CD8-positive, alpha-beta memory T cell (primary cell): Measurements from ENCODE around the gene DSCAML1. TPM values are rescaled to one million over a fixed set of nuclear protein-coding genes. Genes with fewer than 3 reads are reported as not detected.

ENCODE experiments used
- CTCF ChIA-PET: fragments of 350-600 bp; sonication (Branson Sonifier 250); formaldehyde crosslinking; loops from one replicate; lab custom pipeline; 2021; ENCODE audit warnings: antibody characterized with exemption; lab: Charles Lee
- POLR2A ChIA-PET: fragments of 350-600 bp; sonication (Branson Sonifier 250); formaldehyde crosslinking; loops from one replicate; lab custom pipeline; 2021; ENCODE audit warnings: antibody characterized with exemption; lab: Charles Lee
- DNase-seq, 5 donors: peaks; one replicate each; pipeline versions ENCODE4 v3.0.0 to v3.0.0-alpha.2; 2020 to 2022; ENCODE audit warnings: mixed read lengths in 1 of 5
- H3K27ac ChIP-seq: one replicate; pipeline ENCODE4 v1.7.0; 2013; ENCODE audit warnings: low read depth, mild to moderate bottlenecking, low read length, moderate library complexity
- H3K27me3 ChIP-seq: 2 replicates; pipeline ENCODE4 v1.7.0; 2013; ENCODE audit warnings: low read length, mild to moderate bottlenecking; ENCODE audit not compliant: insufficient read depth, poor library complexity, severe bottlenecking
- H3K36me3 ChIP-seq: 2 replicates; pipeline ENCODE4 v1.7.0; 2013; ENCODE audit warnings: mild to moderate bottlenecking, low read length, moderate library complexity; ENCODE audit not compliant: insufficient read depth
- H3K4me1 ChIP-seq: 2 replicates; pipeline ENCODE4 v1.7.0; 2013; ENCODE audit warnings: mild to moderate bottlenecking, low read length, moderate library complexity; ENCODE audit not compliant: insufficient read depth
- H3K4me3 ChIP-seq: 2 replicates; pipeline ENCODE4 v1.7.0; 2013; ENCODE audit warnings: mild to moderate bottlenecking, low read length
- H3K9me3 ChIP-seq: 2 replicates; pipeline ENCODE4 v1.7.0; 2013; ENCODE audit warnings: mild to moderate bottlenecking, low read length
- H3K27ac Mint-ChIP-seq, 8 donors: one replicate each; pipeline ENCODE4 v1.8.0; 2020 to 2021; ENCODE audit warnings: mixed read lengths in 8 of 8, mild to moderate bottlenecking in 6 of 8, inconsistent platforms in 3 of 8, moderate library complexity in 3 of 8
- H3K27me3 Mint-ChIP-seq, 2 donors: one replicate each; pipeline ENCODE4 v1.8.0; 2020 to 2021; ENCODE audit warnings: mixed read lengths in 2 of 2, mild to moderate bottlenecking in 1 of 2, moderate library complexity in 1 of 2
- H3K36me3 Mint-ChIP-seq, 3 donors: one replicate each; pipeline ENCODE4 v1.8.0; 2020 to 2021; ENCODE audit warnings: mixed read lengths in 3 of 3, inconsistent platforms in 1 of 3, mild to moderate bottlenecking in 1 of 3
- H3K4me1 Mint-ChIP-seq, 3 donors: one replicate each; pipeline ENCODE4 v1.8.0; 2020 to 2021; ENCODE audit warnings: mixed read lengths in 3 of 3, inconsistent platforms in 1 of 3, mild to moderate bottlenecking in 1 of 3
- H3K4me3 Mint-ChIP-seq, 7 donors: one replicate each; pipeline ENCODE4 v1.8.0; 2020 to 2021; ENCODE audit warnings: mixed read lengths in 7 of 7, mild to moderate bottlenecking in 6 of 7, moderate library complexity in 4 of 7, inconsistent platforms in 2 of 7
- H3K9me3 Mint-ChIP-seq, 5 donors: one replicate each; pipeline ENCODE4 v1.8.0; 2020 to 2022; ENCODE audit warnings: mixed read lengths in 5 of 5, mild to moderate bottlenecking in 3 of 5, moderate library complexity in 2 of 5, inconsistent platforms in 1 of 5
- polyA plus RNA-seq: library from polyadenylated mRNA; unstranded; fragments of 300-500 nt; fragmentation: Illumina TruSeq; gene quantifications from one replicate; pipeline ENCODE4 v1.2.3, GENCODE V29; 2021
- total RNA-seq, 2 experiments: library from RNA; stranded (reverse); gene quantifications; one replicate each; pipeline ENCODE4 v1.2.3, GENCODE V29; 2021

Gene DSCAML1
- total and polyA plus RNA-seq, 3 experiments from 2014 or later = 0.48 to 0.91 TPM; not detected in 1

DNA sequence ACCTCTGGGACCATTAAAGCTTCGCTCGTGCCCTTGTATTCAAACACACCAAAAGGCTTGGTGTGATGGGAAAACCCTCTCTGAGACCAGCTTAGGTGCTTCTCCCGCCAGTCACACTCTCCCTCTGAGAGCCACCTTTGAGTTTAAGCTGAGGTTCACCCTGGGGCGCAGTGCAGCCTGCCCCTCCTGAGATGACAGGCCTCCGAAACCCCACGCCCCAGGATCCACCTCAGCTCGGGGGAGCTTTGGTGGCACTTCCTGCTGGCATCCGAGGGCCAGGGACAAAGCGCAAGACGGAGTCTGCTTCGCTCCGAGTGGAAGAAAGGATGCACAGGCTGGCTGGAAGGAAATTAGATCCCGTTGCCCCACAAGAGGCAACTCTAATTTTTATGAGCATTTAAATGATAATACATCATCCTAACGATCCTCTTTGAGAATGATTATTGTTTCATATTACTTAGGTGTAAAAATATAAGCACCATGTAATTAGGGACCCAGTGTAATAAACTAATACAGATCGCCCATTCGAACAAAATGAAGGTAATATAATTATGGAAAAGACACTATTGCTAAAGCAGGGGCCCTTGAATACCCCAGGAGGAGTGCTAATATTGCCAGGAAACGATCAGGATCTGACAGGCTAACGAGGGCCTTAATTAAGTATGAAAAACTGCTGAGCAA is 334.7 kb downstream of the DSCAML1 start:
- Histone ChIP-seq H3K4me3 (no peak overlapping the region), H3K27me3 (no peaks in the 10 kb centered on the region), H3K36me3 (no peaks in the 10 kb centered on the region), H3K27ac (no peak overlapping the region), H3K4me1 (no peaks in the 10 kb centered on the region), H3K9me3 (no peaks in the 10 kb centered on the region)
- CTCF ChIA-PET = no interaction called here
- H3K4me3 Mint-ChIP-seq = no peak overlapping the region
- peaks cover 8 to 13% of the 10 kb centered on the region in 2 donors for H3K27me3 Mint-ChIP-seq
- no peak for DNase-seq
- no peaks in the 10 kb centered on the region for H3K4me1 Mint-ChIP-seq
- H3K36me3 Mint-ChIP-seq = peaks cover 0 to 2% (median 0%) of the 10 kb centered on the region in 3 donors
- H3K9me3 Mint-ChIP-seq = no peaks in the 10 kb centered on the region
- H3K27ac Mint-ChIP-seq = no peak overlapping the region
- POLR2A ChIA-PET = no interaction called here

DNA sequence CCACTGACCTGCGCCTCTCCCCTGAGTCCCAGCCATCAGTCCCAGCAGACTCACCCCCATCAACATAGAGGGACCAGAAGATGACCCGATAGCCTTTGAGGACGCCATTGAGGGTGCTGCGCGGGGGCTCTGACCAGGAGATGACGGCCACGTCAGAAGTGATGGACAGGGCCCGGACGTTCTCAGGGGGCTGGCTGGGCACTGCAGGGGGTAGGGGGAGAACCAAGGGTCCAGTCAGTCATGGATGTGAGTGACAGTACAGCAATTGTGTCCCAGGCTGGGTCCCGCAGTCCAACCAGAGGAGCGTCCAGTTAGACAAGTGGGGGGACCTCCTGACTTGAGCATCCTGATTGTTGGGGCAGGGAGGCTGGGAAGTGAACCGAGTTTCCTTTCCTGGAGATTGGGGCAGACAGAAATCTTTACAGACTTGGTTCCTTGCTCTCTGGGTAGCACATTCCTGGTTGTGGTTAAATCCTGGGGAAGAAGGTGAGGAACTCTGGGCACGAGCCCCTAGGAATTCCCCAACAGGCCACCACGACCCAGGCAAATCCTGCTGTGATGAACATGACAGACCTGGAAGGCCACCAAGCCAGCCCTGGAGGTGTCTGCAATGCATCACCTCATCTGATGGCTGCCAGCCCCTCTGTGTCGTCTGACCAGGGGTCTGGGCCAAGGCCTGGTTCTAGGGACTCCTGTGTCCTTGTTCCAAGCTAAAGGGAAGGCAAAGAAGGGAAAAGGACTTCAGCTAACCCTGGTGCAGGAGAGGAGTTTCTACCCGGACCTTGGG is 335.4 kb downstream of the DSCAML1 start:
- no peak for DNase-seq
- Histone ChIP-seq H3K9me3 (no peaks in the 10 kb centered on the region), H3K27me3 (no peaks in the 10 kb centered on the region), H3K36me3 (no peaks in the 10 kb centered on the region), H3K4me3 (no peak overlapping the region), H3K27ac (no peak overlapping the region), H3K4me1 (no peaks in the 10 kb centered on the region)
- Mint-ChIP-seq H3K9me3 (no peaks in the 10 kb centered on the region), H3K36me3 (peaks cover 0 to 2% (median 0%) of the 10 kb centered on the region in 3 donors), H3K27ac (no peak overlapping the region), H3K4me1 (no peaks in the 10 kb centered on the region), H3K4me3 (no peak overlapping the region), H3K27me3 (peaks cover 8 to 13% of the 10 kb centered on the region in 2 donors)
- ChIA-PET POLR2A (no interaction called here), CTCF (no interaction called here)

DNA sequence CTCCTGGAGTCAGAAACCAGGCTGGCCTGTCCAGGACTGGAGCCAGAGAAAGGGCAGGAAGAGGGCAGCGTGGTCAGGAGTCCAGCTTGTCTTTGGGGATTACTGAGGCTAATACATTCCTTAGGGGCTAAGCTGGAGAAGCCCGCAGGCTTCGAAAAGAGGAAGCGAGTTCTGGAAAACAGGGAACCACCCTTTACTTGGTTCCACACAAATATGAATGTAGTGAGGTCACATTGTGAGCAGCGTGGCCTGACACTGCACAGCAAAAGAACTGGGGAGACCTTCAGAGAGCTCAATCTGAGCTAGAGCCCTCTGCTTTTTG is 337.1 kb downstream of the DSCAML1 start:
- DNase-seq = no peak
- peaks cover 8 to 10% of the 10 kb centered on the region in 2 donors for H3K27me3 Mint-ChIP-seq
- Histone ChIP-seq H3K27me3 (no peaks in the 10 kb centered on the region), H3K4me1 (no peaks in the 10 kb centered on the region), H3K27ac (no peak overlapping the region), H3K36me3 (no peaks in the 10 kb centered on the region), H3K4me3 (no peak overlapping the region), H3K9me3 (no peaks in the 10 kb centered on the region)
- no peak overlapping the region for H3K27ac Mint-ChIP-seq
- peaks cover 0 to 4% (median 0%) of the 10 kb centered on the region in 5 donors for H3K9me3 Mint-ChIP-seq
- no peaks in the 10 kb centered on the region for H3K4me1 Mint-ChIP-seq
- POLR2A ChIA-PET = no interaction called here
- peaks cover 0 to 2% (median 0%) of the 10 kb centered on the region in 3 donors for H3K36me3 Mint-ChIP-seq
- H3K4me3 Mint-ChIP-seq = no peak overlapping the region
- CTCF ChIA-PET = no interaction called here

DNA sequence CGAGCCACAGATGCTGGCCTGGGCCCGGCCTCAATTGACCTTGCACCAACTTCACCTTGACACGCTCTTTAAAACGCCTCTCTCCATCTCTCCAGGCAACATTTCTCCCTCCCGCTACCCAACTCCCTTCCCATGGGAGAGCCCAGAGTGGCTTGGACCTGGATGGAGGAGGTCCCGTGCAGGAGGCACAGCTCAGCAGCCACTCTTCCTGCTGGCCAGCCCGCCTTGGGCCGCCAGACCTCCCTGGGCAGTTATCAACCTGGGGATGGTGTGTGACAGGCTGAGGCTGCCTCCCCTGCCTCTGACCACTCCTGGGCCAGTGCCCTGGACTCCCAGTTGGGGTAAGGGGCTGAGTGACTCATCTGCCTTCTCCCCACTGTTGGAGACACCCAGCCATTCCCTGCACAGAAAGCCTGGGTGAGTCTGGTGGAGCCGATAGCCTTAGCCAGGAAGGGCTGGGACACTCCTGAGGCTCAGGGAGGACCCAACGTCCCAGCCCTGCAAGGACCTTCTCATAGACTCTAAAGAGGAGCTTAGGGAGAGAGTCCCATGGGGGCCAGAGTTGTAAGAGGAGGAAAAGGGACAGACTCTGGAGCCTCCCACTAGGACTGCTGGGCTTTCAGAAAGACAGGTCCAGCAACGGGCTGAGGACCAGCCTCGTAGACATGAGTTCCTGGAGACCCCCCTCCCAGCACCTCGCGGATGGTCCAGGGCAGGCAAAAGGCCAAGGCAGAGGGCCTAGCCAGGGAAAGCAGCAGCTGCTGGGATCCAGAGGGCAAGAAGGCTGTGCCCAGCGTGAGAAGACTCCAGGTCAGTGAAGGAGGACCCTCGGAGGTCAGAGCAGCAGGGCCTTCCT is 337.7 kb downstream of the DSCAML1 start:
- Histone ChIP-seq H3K4me1 (no peaks in the 10 kb centered on the region), H3K4me3 (no peak overlapping the region), H3K27ac (no peak overlapping the region), H3K27me3 (no peaks in the 10 kb centered on the region), H3K36me3 (no peaks in the 10 kb centered on the region), H3K9me3 (no peaks in the 10 kb centered on the region)
- Mint-ChIP-seq H3K27me3 (peaks cover 10% of the 10 kb centered on the region in 2 donors), H3K9me3 (peaks cover 2 to 10% (median 3%) of the 10 kb centered on the region in 5 donors), H3K27ac (no peak overlapping the region), H3K4me1 (no peaks in the 10 kb centered on the region), H3K4me3 (no peak overlapping the region), H3K36me3 (peaks cover 0 to 3% (median 3%) of the 10 kb centered on the region in 3 donors)
- no peak for DNase-seq
- ChIA-PET CTCF (no interaction called here), POLR2A (interaction anchor here (0.6 kb wide), 1 partner anchor 1678 kb away, joined by 5 read pairs; no protein-coding TSS in a partner anchor)

DNA sequence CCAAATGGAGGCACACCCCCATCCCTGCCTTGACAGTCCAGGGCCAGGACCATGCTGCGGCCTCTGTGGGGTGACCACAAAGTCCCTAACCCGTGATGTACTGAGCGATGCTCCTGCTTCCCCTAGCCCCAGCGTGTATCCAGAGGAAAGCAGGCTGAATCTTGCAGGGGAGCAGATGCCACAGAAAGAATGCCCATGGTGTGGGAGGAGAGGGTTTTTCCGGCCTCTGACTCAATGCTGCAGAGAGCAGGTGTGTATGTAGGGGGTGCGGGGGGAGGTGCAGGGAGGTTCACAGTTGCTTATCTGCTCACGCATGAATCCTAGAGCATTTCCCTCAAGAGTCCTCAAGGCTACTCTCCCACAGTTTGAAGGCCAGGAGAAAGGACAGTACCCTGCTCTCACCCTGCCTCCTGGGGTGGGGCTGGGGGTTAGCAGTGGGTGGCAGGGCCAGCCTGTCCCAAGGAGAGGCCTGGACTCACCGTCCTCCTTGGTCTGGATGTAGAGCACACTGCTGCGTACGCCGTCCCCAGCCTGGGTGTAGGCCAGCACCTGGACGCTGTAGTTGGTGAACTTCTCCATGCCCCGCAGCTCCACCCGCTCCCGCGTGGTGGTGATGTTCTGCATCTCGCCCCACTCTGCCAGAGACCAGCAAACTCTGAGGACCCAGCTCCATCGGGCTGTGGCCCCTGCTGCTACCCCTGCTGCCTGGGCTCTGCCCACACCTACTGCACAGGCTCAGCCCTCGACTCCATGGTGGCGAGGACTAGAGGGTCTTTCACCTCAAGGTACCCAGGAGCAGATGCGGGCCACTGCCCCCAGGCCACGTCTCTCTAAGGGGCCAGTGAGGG is 338.5 kb downstream of the DSCAML1 start:
- CTCF ChIA-PET = no interaction called here
- DNase-seq = no peak
- no peak overlapping the region for H3K4me3 ChIP-seq
- POLR2A ChIA-PET = no interaction called here
- H3K27ac ChIP-seq = no peak overlapping the region
- no peaks in the 10 kb centered on the region for H3K4me1 ChIP-seq
- H3K27me3 ChIP-seq = no peaks in the 10 kb centered on the region
- H3K9me3 ChIP-seq = no peaks in the 10 kb centered on the region
- H3K27ac Mint-ChIP-seq = no peak overlapping the region
- peaks cover 12 to 15% of the 10 kb centered on the region in 2 donors for H3K27me3 Mint-ChIP-seq
- H3K4me3 Mint-ChIP-seq = no peak overlapping the region
- no peaks in the 10 kb centered on the region for H3K4me1 Mint-ChIP-seq
- no peaks in the 10 kb centered on the region for H3K36me3 ChIP-seq
- peaks cover 8 to 17% (median 8%) of the 10 kb centered on the region in 5 donors for H3K9me3 Mint-ChIP-seq
- H3K36me3 Mint-ChIP-seq = peaks cover 0 to 8% (median 5%) of the 10 kb centered on the region in 3 donors

DNA sequence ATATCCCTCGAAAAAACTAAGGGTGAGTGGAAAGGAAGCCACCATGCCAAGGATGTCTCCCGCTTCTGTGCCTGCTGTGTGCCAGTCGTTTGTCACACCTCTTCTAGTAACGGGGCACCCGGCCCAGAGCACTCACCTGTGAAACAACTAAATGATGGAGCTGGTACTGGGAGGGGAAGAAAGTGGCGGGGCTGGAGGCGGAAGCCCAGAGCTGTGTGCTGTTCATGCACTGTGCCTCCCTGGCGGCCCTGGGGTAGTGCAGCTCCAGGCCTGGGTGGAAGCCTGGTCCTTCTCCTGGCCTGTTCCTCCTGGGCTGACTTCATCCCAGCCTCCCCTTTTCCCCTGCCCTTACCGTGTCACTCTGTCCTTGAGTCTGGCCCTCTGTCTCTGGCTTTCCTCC is 339.2 kb downstream of the DSCAML1 start:
- peaks cover 12 to 19% of the 10 kb centered on the region in 2 donors for H3K27me3 Mint-ChIP-seq
- H3K36me3 ChIP-seq = no peaks in the 10 kb centered on the region
- H3K27ac ChIP-seq = no peak overlapping the region
- H3K9me3 ChIP-seq = no peaks in the 10 kb centered on the region
- H3K9me3 Mint-ChIP-seq = peaks cover 8 to 18% (median 12%) of the 10 kb centered on the region in 5 donors
- no peak overlapping the region for H3K4me3 ChIP-seq
- no peaks in the 10 kb centered on the region for H3K27me3 ChIP-seq
- POLR2A ChIA-PET = no interaction called here
- CTCF ChIA-PET = no interaction called here
- H3K4me1 Mint-ChIP-seq = no peaks in the 10 kb centered on the region
- no peaks in the 10 kb centered on the region for H3K4me1 ChIP-seq
- peaks cover 0 to 12% (median 5%) of the 10 kb centered on the region in 3 donors for H3K36me3 Mint-ChIP-seq
- DNase-seq = no peak
- no peak overlapping the region for H3K27ac Mint-ChIP-seq
- no peak overlapping the region for H3K4me3 Mint-ChIP-seq

DNA sequence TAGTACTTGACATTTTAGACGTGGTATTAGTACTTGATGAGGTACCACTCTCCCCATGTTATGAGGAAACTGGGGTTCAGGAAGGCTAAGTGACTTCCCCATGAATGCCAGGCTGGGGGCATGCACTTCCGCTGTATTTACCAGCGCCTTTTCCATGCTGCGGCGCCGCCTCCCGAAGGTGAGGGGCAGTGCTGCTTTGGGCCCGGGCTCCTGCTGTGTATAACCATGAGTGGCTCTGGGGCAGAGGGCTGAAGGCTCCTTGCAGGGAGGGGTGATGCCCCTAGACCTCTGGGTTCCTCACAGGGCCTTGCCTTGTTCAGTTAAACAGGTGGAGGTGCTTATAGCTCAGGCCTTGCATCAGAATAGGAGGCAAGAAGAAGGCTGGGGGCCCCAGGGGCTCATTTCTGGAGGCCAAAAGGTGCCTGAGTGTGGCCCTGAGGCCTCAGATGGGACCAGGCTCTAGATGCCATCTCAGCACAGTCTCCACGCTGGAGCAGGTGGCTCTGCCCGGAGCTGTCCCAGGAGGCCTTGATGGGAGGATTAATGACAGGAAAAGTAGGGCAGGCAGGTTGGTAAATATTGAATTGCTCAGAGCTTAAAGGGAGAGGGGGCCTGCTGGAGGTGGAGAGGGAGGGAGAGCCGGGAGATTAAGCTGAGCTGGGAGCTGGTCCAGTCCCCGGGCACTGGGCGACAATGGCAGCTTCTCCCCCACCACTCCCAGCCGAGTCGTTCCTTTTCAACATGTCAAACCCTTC is 339.8 kb downstream of the DSCAML1 start:
- peaks cover 8 to 20% (median 12%) of the 10 kb centered on the region in 5 donors for H3K9me3 Mint-ChIP-seq
- H3K27ac Mint-ChIP-seq = no peak overlapping the region
- no peak overlapping the region for H3K4me3 ChIP-seq
- H3K4me1 Mint-ChIP-seq = no peaks in the 10 kb centered on the region
- H3K36me3 ChIP-seq = no peaks in the 10 kb centered on the region
- DNase-seq = no peak
- peaks cover 17 to 19% of the 10 kb centered on the region in 2 donors for H3K27me3 Mint-ChIP-seq
- no peak overlapping the region for H3K27ac ChIP-seq
- no peaks in the 10 kb centered on the region for H3K9me3 ChIP-seq
- H3K4me1 ChIP-seq = no peaks in the 10 kb centered on the region
- H3K4me3 Mint-ChIP-seq = no peak overlapping the region
- ChIA-PET CTCF (interaction anchor here (0.6 kb wide), 1 partner anchor 469 kb away, joined by 3 read pairs; no protein-coding TSS in a partner anchor), POLR2A (no interaction called here)
- H3K36me3 Mint-ChIP-seq = peaks cover 0 to 12% (median 5%) of the 10 kb centered on the region in 3 donors
- no peaks in the 10 kb centered on the region for H3K27me3 ChIP-seq
